ENCODE measurements around the gene NOTUM.

The NOTUM gene

DNA sequence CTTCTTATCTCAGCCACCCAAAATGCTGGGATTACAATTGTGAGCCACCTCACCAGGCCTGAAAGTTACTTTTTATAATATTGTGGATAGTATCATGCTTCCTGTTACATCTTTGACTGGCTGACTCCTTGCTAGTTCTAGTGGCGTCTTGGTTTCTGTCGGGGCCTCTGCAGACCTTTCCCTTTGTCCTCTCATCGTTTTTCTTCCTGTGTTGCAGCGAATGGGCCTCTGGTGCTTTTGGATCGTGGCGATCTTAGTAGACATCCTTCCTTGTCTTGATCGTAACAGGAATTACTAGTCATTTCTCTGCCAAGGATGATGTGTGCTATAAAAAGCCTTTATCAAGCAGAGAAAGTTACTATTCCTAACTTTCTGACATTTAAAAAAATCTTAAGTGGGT is 37.2 kb upstream of the NOTUM start:
- DNase-seq (ENCODE audit: insufficient read length, low spot score) (no peak), FAIRE-seq (no peak)
- no peak for TF ChIP-seq POU2F2 (IDR thresholded peaks at IDR 0.05; ENCODE audit: low read depth, low read length)
- TF ChIP-seq POLR2A (IDR thresholded peaks at IDR 0.05; ENCODE audit: low read depth, low read length), result no peak

DNA sequence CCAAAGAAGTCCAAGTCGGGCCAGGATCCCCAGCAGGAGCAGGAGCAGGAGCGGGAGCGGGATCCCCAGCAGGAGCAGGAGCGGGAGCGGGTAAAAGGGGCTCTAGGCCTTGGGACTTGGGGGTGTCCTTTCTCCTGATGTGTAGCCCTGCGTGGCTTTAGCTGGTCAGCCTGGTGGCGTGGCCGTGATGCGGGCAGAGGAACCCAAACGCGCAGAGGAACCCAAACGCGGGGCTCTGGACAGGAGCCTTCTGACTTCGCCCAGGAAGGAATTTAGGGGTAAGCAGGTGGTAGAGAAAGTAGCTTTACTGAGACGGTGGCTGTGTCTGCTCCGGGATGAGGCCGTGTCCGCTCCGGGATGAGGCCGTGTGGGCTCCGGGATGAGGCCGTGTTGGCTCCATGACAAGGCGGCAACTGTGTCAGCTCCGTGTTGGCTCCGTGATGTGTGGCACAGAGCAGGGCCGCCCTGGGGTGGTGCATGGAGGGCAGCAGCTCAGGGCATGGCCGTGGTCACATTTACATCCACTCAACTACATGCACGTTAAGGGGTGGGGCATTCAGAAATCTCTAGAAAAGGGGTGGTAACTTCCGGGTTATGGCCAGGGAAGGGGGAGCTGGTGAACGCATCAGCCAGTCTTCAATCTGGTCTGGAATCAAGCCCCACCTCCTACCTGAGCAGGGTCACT is 35.9 kb upstream of the NOTUM start:
- no peak for DNase-seq (ENCODE audit: insufficient read length, low spot score)
- no peak for FAIRE-seq
- TF ChIP-seq SPI1 (IDR thresholded peaks at IDR 0.05; ENCODE audit: low read depth, low read length) (no peak), POU2F2 (IDR thresholded peaks at IDR 0.05; ENCODE audit: low read depth, low read length) (no peak), POLR2AphosphoS5 (IDR thresholded peaks at IDR 0.05; ENCODE audit: low read depth, low read length) (no peak), POLR2A (IDR thresholded peaks at IDR 0.05; ENCODE audit: low read depth, low read length) (no peak), PAX5 (IDR thresholded peaks at IDR 0.05; ENCODE audit: insufficient read depth, low read length, severe bottlenecking) (no peak), TAF1 (IDR thresholded peaks at IDR 0.05; ENCODE audit: low read depth, low read length) (no peak)

DNA sequence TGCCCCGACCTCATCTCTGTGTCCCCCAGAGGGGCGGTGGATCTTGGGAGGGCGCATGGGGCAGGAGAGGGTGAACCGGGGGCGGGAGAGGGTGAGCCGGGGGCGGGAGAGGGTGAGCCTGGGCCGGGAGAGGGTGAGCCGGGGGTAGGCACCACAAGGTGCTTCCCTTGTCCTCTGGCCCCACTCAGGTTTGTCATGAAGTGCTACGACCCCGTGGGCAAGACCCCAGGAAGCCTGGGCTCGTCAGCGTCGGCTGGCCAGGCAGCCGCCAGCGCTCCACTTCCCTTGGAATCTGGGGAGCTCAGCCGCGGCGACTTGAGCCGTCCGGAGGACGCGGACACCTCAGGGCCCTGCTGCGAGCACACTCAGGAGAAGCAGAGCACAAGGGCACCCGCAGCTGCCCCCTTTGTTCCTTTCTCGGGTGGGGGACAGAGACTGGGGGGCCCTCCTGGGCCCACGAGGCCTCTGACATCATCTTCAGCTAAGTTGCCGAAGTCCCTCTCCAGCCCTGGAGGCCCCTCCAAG is 35.3 kb upstream of the NOTUM start:
- no peak for FAIRE-seq
- TF ChIP-seq POLR2A (IDR thresholded peaks at IDR 0.05; ENCODE audit: low read depth, low read length) (no peak), POU2F2 (IDR thresholded peaks at IDR 0.05; ENCODE audit: low read depth, low read length) (no peak), POLR2AphosphoS5 (IDR thresholded peaks at IDR 0.05; ENCODE audit: low read depth, low read length) (no peak), SPI1 (IDR thresholded peaks at IDR 0.05; ENCODE audit: low read depth, low read length) (no peak), TAF1 (IDR thresholded peaks at IDR 0.05; ENCODE audit: low read depth, low read length) (no peak), PAX5 (IDR thresholded peaks at IDR 0.05; ENCODE audit: insufficient read depth, low read length, severe bottlenecking) (no peak)
- DNase-seq (ENCODE audit: insufficient read length, low spot score), result no peak

DNA sequence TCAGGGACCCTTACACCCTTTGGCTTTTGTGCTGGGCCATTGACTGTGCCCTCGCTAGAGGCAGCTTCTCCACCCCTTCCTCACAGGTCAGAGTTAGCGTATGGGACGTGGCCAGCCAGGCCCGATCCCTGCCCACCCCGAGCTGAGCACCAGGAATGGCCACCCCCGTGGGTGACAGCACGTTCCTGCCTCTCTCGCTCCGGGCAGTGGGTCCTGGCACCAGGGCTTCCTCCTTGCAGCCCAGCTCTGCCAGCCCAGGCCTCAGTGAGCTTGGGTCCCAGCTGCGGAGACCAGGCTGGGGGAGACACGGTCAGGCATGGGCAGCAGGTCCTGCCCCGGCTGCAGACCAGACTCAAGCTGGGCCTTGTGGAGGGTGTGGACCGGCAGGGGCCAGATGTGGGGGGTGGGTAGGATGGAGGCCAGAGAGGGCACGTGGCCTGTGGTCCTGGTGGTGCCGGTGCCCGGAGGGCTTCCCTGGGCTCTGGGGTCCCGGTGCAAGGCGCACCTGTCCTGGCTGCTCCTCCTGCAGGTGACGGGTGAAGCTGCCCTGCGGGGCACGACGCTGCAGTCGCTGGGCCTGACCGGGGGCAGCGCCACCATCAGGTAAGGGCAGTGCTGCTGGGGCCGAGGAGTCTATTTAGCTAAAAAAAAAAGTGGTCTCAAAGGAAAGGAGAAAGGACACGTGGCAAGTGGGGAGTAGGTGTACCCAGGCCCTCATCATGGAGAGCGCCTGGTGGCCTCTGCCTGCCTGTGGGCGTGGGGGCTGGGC is 34.7 kb upstream of the NOTUM start:
- no peak for TF ChIP-seq SPI1 (IDR thresholded peaks at IDR 0.05; ENCODE audit: low read depth, low read length)
- DNase-seq (ENCODE audit: insufficient read length, low spot score) (no peak), FAIRE-seq (no peak)

DNA sequence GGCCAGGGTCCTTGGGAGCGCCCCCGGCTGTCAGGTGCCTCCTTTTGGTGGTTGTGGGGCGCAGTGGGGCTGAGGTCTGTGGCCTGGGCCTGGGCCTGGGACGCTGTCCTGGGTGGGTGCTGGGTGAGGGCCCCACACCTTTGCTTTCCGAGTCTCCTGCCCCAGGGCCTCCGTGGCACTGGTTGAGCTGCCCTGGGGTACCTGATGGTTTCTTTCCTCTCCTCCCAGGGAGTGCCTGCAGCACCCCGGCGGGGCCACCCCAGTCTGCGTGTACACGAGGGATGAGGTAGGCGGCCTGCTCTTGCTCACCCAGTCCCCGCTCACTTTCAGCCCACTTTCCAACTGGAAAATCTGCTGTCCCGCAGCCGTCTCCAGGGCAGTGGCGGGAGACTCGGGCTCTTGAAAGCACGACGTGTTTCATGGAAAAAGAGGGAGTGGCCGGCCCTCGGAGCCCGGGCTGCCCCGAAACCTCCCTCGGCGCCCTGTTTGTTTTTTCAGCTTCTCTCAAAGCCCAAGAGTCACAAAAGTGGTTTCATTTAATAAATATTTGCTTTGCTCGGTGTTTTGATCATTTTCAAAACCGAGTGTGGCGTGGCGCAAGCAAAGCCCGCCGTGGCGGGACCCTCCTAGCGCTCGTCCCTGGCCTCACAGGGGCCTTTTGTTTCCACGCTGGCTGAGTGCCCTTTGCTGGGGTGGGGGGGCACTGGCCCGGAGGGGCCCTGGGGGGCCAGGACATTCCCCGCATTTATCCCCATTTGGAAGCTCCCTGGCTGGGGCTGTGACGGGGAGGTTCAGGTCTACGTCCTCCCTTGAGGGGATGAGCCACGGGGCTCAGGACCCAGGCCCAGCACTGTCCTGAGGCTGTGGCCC is 33.8 kb upstream of the NOTUM start:
- no peak for FAIRE-seq
- TF ChIP-seq SPI1 (IDR thresholded peaks at IDR 0.05; ENCODE audit: low read depth, low read length), result no peak
- no peak for TF ChIP-seq PAX5 (IDR thresholded peaks at IDR 0.05; ENCODE audit: insufficient read depth, low read length, severe bottlenecking)
- TF ChIP-seq POLR2A (IDR thresholded peaks at IDR 0.05; ENCODE audit: low read depth, low read length), result no peak
- TF ChIP-seq POU2F2 (IDR thresholded peaks at IDR 0.05; ENCODE audit: low read depth, low read length), result no peak
- no peak for TF ChIP-seq POLR2AphosphoS5 (IDR thresholded peaks at IDR 0.05; ENCODE audit: low read depth, low read length)
- no peak for TF ChIP-seq TAF1 (IDR thresholded peaks at IDR 0.05; ENCODE audit: low read depth, low read length)
- DNase-seq (ENCODE audit: insufficient read length, low spot score), result no peak

DNA sequence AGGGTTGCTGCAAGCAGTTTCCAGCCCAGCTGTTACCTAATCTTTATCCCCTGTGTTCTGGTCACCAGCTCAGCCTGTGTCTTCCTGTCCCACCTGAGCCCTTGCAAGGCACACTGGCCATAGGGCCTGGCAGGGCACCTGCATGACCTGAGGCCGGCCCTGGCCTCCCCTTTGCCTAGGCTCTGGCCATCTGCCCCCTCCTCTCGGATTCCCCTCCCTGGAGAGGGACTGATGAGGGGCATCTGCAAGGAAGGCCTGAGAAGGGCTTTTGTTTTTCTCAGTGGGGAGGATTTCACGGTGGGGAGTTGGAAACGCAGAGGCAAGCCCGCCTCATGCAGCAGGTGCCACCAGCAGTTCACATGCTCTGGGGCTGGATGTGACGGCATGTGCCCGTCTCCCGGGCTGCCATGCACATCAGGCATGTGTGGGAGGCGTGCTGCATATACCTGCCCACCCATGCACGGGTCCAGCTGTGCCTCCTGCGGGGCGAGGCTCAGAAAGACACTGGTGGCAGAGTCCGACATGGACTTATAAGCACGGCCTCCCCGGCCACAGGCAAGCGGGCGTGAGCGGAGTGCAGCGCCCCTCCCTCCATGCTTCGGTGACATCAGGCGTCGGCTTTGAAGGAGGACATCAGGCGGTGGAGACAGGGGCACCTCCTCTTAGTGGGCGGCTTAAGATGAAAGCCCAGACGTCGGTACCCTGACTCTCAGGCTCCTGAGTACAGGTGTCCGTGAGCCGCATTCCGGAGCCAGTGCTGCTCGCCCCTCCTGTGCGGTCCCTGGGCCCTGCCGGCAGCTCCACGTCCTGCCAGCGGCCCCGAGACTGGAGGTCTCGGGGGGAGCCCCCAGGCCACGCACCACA is 33.0 kb upstream of the NOTUM start:
- no peak for TF ChIP-seq TAF1 (IDR thresholded peaks at IDR 0.05; ENCODE audit: low read depth, low read length)
- no peak for TF ChIP-seq POLR2AphosphoS5 (IDR thresholded peaks at IDR 0.05; ENCODE audit: low read depth, low read length)
- no peak for TF ChIP-seq POU2F2 (IDR thresholded peaks at IDR 0.05; ENCODE audit: low read depth, low read length)
- TF ChIP-seq PAX5 (IDR thresholded peaks at IDR 0.05; ENCODE audit: insufficient read depth, low read length, severe bottlenecking), result no peak
- TF ChIP-seq POLR2A (IDR thresholded peaks at IDR 0.05; ENCODE audit: low read depth, low read length), result no peak
- no peak for TF ChIP-seq SPI1 (IDR thresholded peaks at IDR 0.05; ENCODE audit: low read depth, low read length)
- FAIRE-seq (no peak), DNase-seq (ENCODE audit: insufficient read length, low spot score) (no peak)

DNA sequence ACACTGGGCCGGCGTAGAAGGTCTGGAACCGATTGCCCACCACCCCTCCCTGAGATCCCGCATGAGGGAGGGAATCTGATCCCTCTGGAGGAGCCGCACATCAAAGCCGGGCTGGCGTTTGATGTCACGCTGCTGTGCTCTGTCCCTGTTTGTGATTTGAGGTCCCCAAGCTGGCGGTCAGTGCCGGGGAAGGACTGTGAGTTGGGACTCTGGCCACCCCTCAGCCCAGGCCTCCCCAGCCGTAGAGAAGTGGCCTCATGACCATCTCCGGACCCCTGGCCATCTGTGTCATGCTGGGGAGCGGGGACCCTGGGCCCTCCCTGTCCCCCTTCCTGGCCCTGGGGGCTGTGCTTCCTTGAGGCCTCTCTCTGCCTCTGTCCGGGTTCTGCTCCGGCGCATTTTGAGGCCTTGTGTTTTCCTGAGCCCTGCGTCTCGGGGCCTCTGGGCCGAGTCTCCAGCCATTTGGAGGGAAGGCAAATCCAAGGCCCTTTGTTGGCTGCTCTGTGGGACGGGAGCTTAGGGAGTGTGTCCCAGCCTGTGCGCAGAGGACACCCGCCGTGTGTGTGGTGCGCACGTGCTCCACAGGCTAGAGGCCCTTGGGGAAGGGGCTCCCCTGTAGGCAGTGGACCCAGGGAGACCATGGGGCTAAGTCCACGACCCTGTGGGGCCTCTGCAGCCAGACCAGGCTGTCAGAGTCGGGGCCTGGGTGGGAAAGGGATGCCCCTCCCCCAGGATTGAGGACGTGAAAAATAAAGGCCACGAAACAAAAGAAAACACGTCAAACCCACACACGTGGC is 31.5 kb upstream of the NOTUM start:
- DNase-seq (ENCODE audit: insufficient read length, low spot score), result no peak
- FAIRE-seq, result no peak
- TF ChIP-seq POLR2A (IDR thresholded peaks at IDR 0.05; ENCODE audit: low read depth, low read length) (no peak), POU2F2 (IDR thresholded peaks at IDR 0.05; ENCODE audit: low read depth, low read length) (no peak), TAF1 (IDR thresholded peaks at IDR 0.05; ENCODE audit: low read depth, low read length) (no peak), PAX5 (IDR thresholded peaks at IDR 0.05; ENCODE audit: insufficient read depth, low read length, severe bottlenecking) (no peak), POLR2AphosphoS5 (IDR thresholded peaks at IDR 0.05; ENCODE audit: low read depth, low read length) (no peak), SPI1 (IDR thresholded peaks at IDR 0.05; ENCODE audit: low read depth, low read length) (no peak)

DNA sequence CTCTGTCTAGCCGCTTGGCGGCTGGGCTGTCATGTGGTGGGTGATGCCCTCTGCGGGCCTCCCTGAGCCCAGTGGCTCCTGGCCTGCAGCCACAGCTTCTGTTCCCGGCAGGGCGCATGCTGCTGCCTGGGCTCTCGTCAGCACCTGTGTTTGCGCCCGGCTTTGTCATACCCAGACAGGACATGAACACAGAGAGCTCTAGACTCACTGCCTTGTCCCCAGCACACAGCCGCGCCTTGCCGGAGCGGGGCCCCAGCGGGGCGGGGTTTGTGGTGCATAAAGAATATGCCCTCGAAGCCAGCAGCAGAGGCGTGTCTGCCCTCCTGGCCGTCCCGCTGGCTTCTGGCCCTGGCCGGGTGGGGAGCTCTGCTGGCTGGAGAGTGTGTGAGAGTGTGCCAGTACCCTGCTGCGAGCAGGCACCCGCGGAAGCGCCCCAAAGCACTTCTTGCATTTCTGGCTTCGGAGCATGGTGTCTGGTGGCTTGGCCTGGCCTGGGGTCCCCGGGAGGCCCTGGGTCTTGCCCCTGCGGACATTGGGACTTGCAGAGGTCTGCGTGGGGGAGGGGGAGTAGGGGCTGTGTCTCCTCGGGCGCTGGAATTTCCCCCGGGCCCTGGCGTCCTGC is 30.8 kb upstream of the NOTUM start:
- TF ChIP-seq PAX5 (IDR thresholded peaks at IDR 0.05; ENCODE audit: insufficient read depth, low read length, severe bottlenecking), result no peak
- DNase-seq (ENCODE audit: insufficient read length, low spot score), result no peak
- FAIRE-seq, result no peak

Data from GM12891 (cell line).